SK-N-MC (cell line): ENCODE results near the gene SCYGR5.

ENCODE experiments used
- EZH2 ChIP-seq: fragments of 200-600 bp; sonication (generic); IDR thresholded peaks from one replicate; pipeline ENCODE4 v1.6.1; 2017; ENCODE audit warnings: antibody characterized with exemption
- FOXP2 ChIP-seq: optimal IDR thresholded peaks from 2 replicates; pipeline ENCODE3; 2011; ENCODE audit warnings: mild to moderate bottlenecking, moderate library complexity; ENCODE audit not compliant: insufficient read depth; ENCODE audit errors: extremely low read length, control extremely low read depth
- POLR2AphosphoS5 ChIP-seq: IDR thresholded peaks from 2 replicates; pipeline ENCODE4 v1.6.1; 2012; ENCODE audit warnings: mild to moderate bottlenecking, low read depth, low read length, borderline replicate concordance

- TF ChIP-seq EZH2 (no peak), POLR2AphosphoS5 (no peak), FOXP2 (no peak)
These were observed 9.3 kb upstream of the SCYGR5 start for GRCh38 chr2:227657199-227657845.
